Measurements from ENCODE around the gene ZNF174. TPM values are rescaled to one million over a fixed set of nuclear protein-coding genes. Genes with fewer than 3 reads are reported as not detected.
A peak's percentile ranks its signal among the peaks of the same experiment; 100 is the strongest.

ZNF174 gene
- total RNA-seq, 1 experiment from 2014 or later, result 10.8 TPM

DNA sequence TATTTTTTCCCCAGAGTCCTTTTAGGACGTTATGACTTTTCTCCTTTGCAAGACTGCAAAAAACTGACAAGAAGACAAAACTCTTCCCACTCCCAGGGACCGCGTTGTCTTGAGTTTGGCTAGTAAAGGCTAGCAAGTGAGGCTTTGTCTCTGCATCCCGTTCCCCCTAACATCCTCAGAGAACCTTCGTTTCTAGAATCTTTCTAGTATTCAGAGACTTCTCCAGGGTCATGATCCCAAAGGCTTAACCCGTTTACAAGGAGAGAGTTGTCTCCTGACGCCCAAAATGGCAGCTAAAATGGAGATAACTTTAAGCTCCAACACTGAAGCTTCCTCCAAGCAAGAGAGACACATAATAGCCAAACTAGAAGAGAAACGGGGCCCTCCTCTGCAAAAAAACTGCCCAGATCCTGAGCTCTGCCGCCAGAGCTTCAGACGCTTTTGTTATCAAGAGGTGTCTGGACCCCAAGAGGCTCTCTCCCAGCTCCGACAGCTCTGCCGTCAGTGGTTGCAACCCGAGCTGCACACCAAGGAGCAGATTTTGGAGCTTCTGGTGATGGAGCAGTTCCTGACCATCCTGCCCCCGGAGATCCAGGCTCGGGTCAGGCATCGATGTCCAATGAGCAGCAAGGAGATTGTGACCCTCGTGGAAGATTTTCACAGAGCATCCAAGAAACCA, 843 bp downstream of the ZNF174 start:
- no CpG with 5 or more reads among the region's 17 CpGs for WGBS (ENCODE audit: extremely low coverage, insufficient read length, low lambda C conversion rate)
- Histone ChIP-seq H3K23ac (ENCODE audit: insufficient read length, low read depth, low read length) (no peak overlapping the region), H2BK15ac (ENCODE audit: low read depth, low read length) (no peak overlapping the region), H2BK20ac (ENCODE audit: low read depth, low read length, poor library complexity, severe bottlenecking) (no peak overlapping the region), H2AK5ac (ENCODE audit: insufficient read length, low read length) (no peak overlapping the region), H3K4me2 (ENCODE audit: insufficient read depth, insufficient read length, low read length) (peak overlapping the region; percentile 97), H3K14ac (ENCODE audit: insufficient read depth, low read length) (no peak overlapping the region), H3K27ac (ENCODE audit: insufficient read length, low read depth, low read length) (no peak overlapping the region), H3K4ac (ENCODE audit: low read depth, low read length) (no peak overlapping the region), H2BK5ac (ENCODE audit: insufficient read length, low read length) (no peak overlapping the region), H3T11ph (ENCODE audit: low read length) (no peak overlapping the region), H2AFZ (ENCODE audit: low read length) (peak overlapping the region; percentile 52), H4K5ac (ENCODE audit: insufficient read length, low read depth, low read length) (no peak overlapping the region), H3K56ac (ENCODE audit: insufficient read length, low read depth, low read length) (no peak overlapping the region), H3K27me3 (ENCODE audit: insufficient read depth, low read length) (no peaks in the 10 kb centered on the region), H4K8ac (replicated peaks; ENCODE audit: insufficient read length, low read depth, low read length) (no peak overlapping the region), H3K18ac (ENCODE audit: insufficient read length, low read depth, low read length) (no peak overlapping the region), H3K4me1 (ENCODE audit: insufficient read depth, low read length) (no peaks in the 10 kb centered on the region), H4K20me1 (ENCODE audit: control insufficient read depth, insufficient read depth, insufficient read length) (no peaks in the 10 kb centered on the region), H2BK12ac (ENCODE audit: insufficient read length, low read depth, low read length) (no peak overlapping the region), H2BK120ac (ENCODE audit: low read depth, low read length, poor library complexity, severe bottlenecking) (no peak overlapping the region), H4K91ac (ENCODE audit: insufficient read length, low read depth, low read length) (no peak overlapping the region), H3K79me1 (ENCODE audit: insufficient read depth, low read depth, low read length, poor library complexity, severe bottlenecking) (peaks cover 2% of the 10 kb centered on the region), H3K23me2 (ENCODE audit: insufficient read length, low read depth, low read length, poor library complexity, severe bottlenecking) (peaks cover 12% of the 10 kb centered on the region), H3K9me3 (ENCODE audit: control insufficient read depth, low read depth, low read length) (peaks cover 12% of the 10 kb centered on the region), H3K9ac (ENCODE audit: extremely low read depth, insufficient read length, low read length) (peak overlapping the region; percentile 55), H3K79me2 (ENCODE audit: insufficient read depth, low read length) (0 out of 2 replicates have a peak, but pooled peaks cover 3% of the 10 kb centered on the region)
- DNase-seq, result peak; percentile 45
- Mint-ChIP-seq H3K27ac (peak overlapping the region in 2 of 3 experiments; percentile 11 to 63; a peak in 2 of 7 replicates), H3K4me1 (peaks cover 7 to 9% of the 10 kb centered on the region in 2 experiments), H3K9me3 (peaks cover 32 to 39% of the 10 kb centered on the region in 2 experiments), H3K4me3 (peak overlapping the region; percentile 82 to 95), H3K36me3 (ENCODE audit: insufficient read depth in 1 of 3, low read depth in 3 of 3) (peaks cover 57 to 65% (median 61%) of the 10 kb centered on the region in 3 experiments), H3K27me3 (ENCODE audit: low read depth) (no peaks in the 10 kb centered on the region)
- TF ChIP-seq, protein P1, sequence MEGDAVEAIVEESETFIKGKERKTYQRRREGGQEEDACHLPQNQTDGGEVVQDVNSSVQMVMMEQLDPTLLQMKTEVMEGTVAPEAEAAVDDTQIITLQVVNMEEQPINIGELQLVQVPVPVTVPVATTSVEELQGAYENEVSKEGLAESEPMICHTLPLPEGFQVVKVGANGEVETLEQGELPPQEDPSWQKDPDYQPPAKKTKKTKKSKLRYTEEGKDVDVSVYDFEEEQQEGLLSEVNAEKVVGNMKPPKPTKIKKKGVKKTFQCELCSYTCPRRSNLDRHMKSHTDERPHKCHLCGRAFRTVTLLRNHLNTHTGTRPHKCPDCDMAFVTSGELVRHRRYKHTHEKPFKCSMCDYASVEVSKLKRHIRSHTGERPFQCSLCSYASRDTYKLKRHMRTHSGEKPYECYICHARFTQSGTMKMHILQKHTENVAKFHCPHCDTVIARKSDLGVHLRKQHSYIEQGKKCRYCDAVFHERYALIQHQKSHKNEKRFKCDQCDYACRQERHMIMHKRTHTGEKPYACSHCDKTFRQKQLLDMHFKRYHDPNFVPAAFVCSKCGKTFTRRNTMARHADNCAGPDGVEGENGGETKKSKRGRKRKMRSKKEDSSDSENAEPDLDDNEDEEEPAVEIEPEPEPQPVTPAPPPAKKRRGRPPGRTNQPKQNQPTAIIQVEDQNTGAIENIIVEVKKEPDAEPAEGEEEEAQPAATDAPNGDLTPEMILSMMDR (conservative IDR thresholded peaks at IDR 0.05), result no peak
